NOMO-1 (cell line): Measurements from ENCODE around the gene CELSR3.

Experiments
- DNase-seq, 2 experiments: peaks; one replicate each; lab custom pipeline; 2025; ENCODE audit not compliant: unreplicated experiment in 2 of 2; lab: John Stamatoyannopoulos, UW

CELSR3 gene

DNA sequence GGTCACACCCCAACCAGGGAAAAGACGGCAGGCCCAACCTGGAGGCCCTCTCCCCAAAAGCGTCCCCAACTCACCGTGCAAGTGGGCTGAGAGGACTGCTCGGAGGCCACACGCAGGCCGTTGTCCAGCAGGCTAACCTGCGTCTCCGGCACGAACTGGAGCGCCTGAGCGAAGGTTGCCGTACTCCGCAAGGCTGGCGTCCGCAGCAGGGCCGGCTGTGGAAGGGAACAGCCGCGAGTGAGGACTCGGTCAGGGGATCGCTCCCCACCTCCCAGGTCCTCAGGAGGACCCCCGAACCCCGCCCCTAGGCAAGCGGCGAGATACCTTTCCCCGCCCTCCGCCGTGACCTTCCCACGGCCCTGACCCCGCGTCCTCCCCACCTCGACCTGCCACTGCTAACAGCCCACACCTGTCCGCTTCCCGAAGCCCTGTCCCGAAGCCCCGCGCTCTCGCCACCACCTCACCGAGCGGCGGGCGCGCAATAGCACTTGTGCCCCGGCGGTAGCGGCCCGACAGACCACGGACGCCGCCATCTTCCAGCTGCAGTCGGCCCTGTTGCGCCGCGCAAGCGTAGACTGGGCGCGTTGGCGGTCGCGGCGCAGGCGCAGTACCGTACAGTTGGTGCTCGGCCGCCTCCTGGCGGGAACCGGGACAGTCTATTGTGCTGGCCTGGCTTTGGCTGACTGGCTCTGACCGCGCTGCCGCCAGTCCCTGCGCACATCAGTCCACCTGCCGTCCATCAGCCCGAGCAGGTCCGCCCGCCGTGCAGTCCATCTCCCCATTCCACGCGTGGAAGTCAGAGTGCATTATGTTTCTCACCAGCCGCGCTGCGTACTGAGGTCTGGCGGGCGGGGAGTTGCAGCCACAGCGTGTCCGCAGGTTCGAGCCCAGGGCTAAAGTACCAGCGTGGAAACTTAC, 53.3 kb downstream of the CELSR3 start, which contains the start of gene UQCRC1:
Gene UQCRC1, minus strand, starts transcription at position 559 of the 918 bp plus-strand sequence. Its CDS starts 26 bp downstream, at position 533.
- peak; percentile 89 to 94 for DNase-seq

DNA sequence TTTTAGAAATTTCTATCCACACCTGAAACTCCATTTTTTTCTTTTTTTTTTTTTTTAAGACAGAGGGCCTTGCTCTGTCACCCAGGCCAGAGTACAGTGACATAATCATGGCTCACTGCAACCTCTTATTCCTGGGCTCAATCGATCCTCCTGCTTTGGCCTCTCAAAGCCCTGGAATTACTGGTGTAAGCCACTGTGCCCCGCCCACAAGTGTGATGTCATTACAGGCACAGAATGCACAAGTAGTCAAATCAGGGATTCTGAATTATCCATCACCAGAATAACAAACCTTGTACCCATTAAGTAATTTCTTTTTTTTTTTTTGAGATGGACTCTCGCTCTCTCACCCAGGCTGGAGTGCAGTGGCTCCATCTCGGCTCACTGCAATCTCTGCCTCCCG, 55.2 kb downstream of the CELSR3 start:
- DNase-seq = no peak

DNA sequence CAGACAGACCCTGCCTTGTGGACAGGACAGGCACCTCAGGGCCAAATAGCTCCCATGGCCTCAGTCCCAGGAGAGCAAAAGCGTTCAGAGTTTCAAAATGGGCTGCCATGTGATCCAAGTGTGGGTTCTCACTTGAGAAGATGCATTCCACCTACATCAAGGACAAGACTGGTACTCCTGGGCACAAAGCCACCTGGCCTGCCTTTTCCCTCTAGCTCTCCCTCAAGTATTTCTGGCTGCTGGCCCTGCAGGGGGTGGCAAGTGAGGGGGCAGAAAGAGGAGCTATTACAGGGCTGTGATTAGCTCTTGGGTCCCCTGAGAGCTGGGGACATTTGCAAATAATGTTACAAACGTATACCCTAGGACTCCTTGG, 61.1 kb downstream of the CELSR3 start:
- DNase-seq = no peak

DNA sequence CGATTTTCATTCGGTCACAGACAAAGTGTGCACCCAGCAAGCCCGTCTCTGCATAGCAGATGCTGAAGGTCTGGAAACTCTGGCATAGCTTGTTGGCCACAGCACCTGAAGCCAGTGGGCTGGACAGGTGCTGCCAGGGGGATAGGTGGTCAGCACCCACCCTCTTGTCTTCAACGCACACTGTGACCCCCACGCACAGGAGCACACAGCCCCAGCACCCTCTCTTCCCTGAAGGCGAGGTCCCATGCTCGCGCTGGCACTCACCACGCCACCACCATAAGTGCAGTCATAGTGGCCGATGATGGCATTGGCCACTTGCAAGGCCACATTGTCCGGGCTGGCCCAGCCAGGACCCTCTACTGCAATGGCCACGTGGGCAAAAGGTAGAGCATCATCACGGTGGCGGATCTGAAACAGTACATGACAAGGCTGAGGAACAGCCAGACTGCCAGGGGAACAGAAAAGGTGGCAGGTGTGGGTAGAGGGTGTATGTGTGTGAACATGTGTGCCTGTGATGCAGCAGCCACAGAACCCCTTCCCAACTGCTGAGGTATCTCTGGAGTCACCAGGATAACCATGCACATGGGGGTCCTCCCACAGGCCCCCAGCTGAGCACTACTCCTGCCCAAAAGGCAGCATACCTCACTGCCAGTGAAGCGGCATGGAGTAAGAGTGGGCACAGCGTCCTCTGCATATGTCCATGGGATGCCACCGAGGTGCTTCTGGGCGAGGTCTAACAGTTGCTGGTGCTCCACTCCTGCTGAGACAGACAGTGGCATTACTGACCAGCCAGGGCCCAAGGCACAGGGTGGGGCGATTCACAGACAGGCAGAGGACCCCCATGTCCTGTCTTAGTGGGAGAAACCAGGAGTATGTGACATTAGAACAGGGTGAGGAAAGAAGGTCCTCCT, 61.7 kb downstream of the CELSR3 start:
- DNase-seq = no peak

DNA sequence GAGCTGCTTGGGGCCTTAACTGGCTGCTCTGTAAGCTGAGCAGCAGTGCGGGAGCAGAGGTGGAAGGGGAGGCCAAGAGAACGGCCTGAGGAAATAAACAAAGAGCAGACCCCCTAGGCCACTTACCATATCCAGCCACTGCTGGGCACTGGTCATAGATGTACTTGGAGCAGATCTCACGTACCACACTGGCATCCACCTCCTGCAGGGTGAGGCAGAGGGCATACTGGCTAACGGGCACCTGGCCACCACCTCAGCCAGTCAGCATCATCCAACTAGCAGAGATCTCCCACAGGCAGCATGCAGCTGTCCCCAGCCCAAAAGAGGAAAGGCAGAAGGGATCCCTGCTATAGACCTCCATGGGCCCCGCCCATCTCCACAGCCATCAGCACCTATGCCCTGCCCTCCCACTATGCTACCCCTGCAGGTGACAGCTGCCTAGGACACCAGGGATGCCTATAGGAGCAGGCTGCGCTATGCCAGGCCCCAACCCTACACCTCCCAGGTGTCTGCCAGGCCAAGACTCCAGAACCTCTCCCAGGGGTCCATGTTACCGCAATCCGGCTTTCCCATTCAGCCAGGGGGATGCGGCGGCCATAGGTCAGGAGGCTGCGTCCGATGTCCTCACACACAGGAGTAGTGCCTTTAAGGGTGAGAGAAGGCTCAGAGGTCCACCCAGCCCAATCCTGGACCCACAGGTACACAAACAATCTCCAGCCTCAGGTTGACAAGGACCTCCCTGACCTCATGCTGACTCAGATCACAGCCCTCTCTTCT, 63.0 kb downstream of the CELSR3 start:
- no peak for DNase-seq

DNA sequence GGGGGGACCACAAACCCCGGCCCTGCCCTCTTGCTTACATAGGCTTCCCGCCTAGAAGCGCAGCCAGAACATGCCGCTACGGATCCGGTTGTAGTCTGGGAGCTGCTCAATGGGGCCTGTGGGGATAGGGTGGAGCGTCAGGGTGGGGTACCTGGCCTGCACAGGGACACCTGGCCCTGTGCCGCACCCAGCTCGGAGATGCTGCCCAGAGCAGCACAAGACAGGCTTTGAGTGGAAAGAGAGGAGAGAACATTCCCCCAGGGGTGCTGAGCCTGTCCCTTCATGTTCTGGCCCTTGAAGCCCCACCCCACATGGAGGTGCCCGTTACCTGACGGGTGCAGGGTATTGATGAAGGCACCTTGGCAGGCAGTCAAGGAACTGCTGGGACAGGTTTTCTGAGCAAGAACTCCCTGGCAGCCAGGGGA, 63.6 kb downstream of the CELSR3 start:
- no peak for DNase-seq

DNA sequence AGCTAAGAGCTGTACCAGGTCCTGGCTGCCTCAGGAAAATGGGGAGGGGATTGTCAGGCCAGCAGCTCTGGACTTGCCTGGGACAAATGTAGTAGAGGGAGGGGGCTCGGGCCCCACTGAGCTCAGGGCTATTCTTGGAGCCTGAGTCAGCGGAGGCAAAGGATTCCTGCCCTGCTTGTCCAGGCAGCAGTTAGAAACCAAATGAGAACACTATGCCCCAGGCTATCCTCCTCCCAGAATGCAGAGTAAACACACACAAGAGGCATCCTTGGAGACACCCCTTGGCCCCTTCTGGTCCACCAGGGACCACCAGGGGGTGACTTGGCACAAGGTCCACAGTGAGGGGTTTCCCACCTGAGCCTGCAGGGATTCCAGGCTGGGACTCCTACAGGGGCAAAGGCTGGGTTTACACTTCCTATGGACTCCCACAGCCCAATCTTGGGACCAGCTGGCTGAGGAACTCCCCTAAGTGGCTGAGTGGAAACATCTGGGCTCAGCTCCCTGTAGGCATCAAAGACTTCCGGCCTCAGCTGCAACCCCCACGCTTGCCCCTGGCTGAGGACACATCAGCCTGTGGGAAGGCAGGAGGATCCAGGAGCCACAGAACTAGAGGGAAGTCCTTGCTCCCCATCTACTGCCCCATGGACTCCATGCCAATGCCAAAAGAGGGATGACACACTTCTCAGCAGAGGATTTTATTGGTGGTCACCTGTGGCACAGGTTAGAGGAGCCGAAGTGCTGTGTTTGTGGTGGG, 64.2 kb downstream of the CELSR3 start:
- DNase-seq = no peak

DNA sequence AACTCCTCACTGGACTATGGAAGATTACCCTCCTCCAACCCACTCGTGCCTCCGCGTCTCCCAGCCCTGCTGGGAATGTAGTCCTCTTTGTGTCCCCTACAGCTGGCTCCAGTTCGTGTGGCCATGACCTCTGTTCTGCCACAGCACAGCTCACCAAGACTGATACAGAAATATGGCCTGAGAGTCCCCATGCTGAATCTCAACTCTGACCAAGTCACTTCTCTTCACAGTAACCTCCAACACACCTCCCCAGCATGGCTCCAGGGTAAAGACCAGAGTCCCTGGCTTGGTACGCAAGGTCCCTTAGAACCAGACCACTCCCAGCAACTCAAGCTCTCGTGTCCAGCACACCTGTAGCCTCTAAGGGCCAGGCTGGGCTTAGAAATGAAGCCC, 65.3 kb downstream of the CELSR3 start:
- DNase-seq = no peak

DNA sequence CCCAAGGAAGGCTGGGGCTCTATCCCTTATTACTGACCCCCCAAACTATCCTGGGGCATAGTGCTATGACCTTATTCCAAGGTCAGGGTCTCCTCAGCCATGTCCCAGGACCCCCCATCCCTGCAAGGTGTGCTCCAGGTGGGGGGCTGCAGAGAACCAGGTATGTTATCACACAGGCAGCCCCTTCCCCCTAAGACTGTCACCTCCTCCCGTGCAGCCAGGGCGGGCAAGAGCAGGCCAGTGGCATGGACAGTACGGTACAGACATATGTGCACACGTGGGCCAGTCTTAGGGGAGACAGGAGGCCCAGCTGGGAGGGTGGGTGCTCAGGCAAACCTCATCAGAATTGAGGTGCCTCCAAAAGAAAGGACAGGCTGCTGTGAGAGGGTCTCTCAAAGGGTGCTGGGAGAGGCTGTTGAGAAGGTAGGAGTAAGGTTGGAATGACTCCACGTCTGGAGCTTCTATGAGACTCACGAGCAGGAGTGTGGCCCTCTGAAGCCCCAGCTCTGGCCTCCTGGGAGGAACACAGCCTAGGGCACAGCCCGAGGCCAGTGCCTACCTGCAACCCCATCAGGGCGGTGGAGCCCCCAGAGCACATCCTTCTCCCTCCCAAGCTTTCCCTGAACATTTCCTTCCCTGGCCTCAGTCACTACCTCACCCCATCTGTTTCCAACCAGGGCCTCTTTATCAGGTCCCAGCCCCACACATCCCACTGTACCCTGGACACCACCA, 65.8 kb downstream of the CELSR3 start:
- DNase-seq = no peak

DNA sequence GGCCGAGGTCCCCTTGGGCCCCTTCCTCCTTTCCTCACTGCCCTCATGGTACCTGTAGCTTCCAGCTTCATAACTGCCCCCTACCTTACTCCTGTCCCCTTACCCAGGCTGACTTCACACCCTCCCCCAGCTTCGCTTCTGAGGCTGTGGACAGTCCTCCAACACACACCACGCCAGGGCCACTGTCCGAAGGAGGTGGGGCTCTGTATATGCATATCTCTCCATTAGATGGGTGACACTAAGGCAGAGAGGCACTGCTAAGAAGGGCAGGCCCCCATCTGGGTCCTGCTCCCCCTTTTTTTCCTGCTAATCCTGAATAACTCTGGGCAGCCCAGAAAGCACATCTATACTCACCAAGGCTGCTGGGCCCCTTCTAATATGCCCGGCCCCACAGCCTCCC, 66.5 kb downstream of the CELSR3 start:
- no peak for DNase-seq

DNA sequence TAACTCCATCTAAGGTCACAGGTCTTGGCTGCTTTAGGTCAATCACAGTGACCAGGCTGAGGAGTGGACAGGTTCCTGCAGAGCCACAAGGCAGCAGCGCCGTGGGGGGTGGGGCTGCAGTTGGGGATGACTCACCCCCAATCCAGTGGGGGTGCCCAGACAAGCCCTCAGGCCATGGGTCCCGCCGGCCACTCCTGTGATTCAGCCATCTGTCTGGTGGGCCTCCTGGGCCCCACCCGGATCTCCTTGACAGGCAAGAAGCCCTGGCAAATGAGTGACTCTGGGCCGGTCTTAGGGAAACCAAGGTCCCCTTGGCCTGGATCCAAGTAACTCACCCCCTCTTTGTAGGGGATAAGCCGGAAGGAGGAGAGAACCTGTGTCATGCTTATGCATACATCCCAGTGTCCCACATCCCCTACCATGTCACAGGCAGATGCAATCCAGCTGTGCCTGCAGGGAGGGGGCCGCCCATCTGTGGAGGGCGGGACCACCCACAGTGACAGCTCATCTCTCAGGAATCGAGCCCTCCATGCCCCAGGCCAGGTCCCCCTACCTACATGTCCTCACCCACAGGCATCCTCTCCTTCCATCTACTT, 67.1 kb downstream of the CELSR3 start:
- no peak for DNase-seq

DNA sequence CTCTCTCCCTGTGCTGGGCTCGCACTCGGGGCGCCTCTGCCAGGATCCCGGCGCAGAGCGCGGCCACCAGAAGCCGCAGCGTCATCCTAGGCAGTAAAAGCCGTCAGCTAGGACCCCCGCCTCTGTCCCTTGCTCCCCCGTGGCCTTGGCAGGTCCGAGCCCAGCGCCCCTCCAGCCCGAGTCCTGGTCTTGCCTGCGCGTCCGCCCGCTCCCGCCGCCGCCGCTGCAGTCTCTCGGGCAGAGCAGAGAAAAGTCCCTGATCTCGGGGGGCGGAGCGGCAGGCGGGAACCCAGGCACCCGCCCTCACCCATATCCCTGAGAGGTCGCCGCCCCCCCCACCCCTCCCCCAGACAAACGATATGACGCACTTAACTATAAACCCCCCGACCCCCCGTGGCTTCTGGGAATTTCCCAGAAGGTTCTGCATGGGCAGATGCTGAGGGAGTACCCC, 67.6 kb downstream of the CELSR3 start, which contains the start of gene COL7A1:
Gene COL7A1, minus strand, starts transcription at position 255 of the 451 bp plus-strand sequence. Its CDS starts 170 bp downstream, at position 85.
- DNase-seq = no peak

DNA sequence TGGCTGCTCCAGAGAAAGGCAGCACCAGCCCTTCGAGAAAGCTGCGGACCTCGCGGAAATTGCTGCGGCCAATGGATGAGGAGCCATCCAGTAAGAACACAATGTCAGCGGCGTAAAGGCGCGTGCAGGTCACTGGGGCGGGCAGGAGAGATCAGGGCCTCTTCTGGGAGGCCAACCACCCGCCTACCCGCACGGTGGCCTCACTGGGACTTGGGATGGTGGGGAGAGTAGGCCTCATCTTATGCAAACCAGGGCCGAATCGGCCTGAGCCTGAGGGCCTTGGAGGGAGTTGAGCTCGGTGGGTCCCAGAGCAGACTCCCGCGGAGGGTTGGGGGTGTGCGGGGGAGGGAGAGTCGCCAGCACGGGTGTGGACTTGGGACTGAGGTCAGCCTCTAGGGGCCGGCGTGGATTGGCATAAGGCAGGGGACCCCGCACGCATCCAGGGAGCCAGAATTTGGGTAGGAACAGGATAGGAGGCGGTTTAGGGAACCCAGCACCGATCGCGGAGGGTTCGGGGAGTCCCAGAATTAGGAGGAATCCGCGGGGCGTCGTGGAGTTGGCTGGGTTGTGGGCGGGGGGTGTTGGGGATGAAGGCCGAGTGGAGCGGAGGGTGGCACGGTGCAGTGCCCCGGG, 68.2 kb downstream of the CELSR3 start:
- no peak for DNase-seq

DNA sequence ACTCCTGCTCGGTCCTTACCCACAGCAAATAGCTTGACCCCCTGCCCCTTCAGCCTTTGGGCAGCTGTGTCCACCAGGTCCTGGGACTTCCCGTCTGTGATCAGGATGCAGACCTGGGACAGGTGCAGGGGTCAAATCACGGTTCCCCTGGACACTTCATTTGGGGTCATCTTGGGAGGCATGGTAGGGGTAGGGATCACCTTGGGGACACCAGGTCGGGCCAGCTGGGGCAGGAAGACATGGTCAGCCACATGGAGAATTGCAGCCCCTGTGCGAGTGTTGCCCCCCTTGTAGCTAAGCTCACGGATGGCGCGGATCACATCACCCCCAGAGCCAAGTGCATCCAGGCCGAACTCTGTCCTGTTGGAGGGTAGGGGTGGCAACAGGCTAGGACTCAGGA, 69.3 kb downstream of the CELSR3 start:
- no peak for DNase-seq

DNA sequence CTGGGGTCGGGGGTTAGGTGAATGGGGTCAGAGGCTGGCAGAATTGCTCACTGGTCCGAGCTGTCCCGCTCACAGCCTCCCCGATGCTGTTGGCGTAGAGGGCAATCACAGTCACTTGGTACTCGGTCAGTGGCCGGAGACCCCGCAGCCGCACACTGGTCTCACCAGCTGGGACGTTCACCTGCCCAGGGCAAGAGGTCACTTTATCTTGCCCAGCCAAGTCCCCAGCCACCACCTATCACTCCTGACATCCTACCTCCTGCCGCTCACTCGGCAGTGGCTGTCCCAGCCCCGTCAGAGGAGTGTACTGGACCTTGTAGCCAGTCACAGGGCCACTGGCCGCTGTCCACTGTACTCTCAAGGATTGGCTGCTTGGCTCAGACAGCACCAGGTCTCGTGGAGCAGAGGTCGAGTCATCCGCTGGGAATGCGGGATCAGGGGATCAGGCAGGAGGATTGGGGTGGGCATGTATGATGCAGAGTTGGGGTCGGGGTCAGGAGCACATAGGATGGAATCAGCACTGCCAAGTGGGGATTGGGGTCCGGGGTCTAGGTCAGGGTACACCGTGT, 70.1 kb downstream of the CELSR3 start:
- DNase-seq = no peak

DNA sequence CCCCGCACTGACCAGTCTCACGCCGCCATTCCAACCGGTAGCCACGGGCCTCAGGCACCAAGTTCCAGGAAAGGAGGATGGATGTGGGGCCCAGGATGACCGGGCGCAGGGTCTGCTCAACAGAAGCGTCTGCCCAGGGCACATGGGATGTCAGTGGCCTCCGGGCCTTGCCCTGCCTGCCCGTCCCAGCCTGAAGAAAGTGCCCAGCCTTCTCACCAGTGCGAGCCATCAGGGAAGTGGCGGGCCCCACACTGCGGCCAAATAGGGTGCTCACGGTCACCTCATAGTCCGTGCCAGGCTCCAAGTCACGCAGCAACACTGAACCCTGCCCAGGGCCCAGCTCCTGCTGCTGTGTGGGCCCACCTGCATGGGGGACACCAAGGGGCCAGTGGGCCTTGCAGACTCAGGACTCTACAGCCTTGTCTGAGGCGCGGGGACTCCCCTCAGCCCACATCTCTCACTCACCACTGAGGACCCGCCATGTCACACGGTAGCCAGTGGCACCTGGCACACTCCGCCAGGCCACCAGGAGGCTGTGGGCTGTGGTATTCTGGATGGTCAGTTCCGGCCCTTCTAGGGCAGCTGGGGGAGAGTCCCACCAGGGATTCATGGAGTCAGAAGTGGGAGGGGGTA, 70.7 kb downstream of the CELSR3 start:
- no peak for DNase-seq

DNA sequence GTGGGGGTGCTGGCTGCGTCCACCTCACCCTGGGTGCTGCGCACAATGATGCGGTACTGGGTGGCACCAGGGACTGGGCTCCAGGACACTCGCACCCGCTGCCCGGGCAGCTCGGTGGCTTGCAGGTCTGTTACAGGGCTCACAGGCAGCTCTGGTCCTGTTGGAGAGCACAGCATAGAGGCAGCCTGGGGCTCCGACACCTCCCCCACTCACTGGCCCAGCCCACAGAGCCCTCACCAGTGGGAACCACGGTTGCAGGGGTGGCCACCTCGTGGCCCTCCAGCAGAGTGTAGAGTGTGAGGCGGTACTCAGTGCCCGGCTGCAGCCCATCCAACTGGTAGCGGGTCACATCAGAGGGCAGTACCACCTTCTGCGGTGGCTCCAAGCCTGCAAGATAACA, 71.2 kb downstream of the CELSR3 start:
- no peak for DNase-seq

DNA sequence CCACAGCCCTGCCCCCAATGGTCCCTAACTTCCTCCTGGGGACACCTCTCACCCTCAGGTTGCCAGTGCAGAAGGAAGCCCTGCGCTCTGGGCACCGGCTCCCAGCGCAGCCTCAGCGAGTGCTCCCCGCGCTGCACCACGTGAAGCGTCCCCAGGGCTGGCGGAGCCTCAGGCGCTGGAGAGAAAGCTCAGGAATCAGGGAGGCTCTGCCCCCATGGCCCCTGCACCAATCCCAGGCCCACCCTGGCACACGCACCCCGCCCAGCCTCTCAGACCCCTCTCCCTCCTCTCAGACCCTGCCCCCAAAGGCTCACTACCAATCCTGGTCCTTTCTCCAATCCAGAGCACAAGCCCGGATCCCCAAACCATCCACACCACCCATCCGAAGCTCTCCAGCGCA, 74.5 kb downstream of the CELSR3 start:
- DNase-seq = no peak
